Small intestine (tissue), 7 donors: ENCODE results near the gene CYB561D1. TPM values are rescaled to one million over a fixed set of nuclear protein-coding genes. Genes with fewer than 3 reads are reported as not detected.

Experiments used
- DNase-seq, 2 donors: peaks; one replicate each; pipeline versions ENCODE4 v3.0.0 to v3.0.0-alpha.2; 2013
- FAIRE-seq: peaks from 2 replicates; lab custom pipeline; 2012; peaks lifted over from hg19 to GRCh38; lab: Jason Lieb, UNC
- H3K27ac ChIP-seq, 3 donors: one replicate each; pipeline ENCODE4 v1.5.1; 2013; ENCODE audit warnings: low read length in 2 of 3, mild to moderate bottlenecking in 2 of 3, control low read depth in 1 of 3, inconsistent platforms in 1 of 3, low read depth in 1 of 3, moderate library complexity in 1 of 3
- H3K27me3 ChIP-seq, 3 donors: one replicate each; pipeline ENCODE4 v1.6.1; 2013; ENCODE audit warnings: low read length in 3 of 3, inconsistent platforms in 1 of 3; ENCODE audit not compliant: control insufficient read depth in 3 of 3, insufficient read depth in 3 of 3
- H3K36me3 ChIP-seq, 3 donors: one replicate each; pipeline ENCODE4 v1.6.1; 2013; ENCODE audit warnings: low read length in 3 of 3, inconsistent platforms in 1 of 3, low read depth in 1 of 3, mild to moderate bottlenecking in 1 of 3, moderate library complexity in 1 of 3; ENCODE audit not compliant: control insufficient read depth in 3 of 3, insufficient read depth in 2 of 3
- H3K4me1 ChIP-seq, 3 donors: one replicate each; pipeline ENCODE4 v1.6.1; 2013; ENCODE audit warnings: low read length in 2 of 3, inconsistent platforms in 1 of 3, low read depth in 1 of 3, mild to moderate bottlenecking in 1 of 3, moderate library complexity in 1 of 3; ENCODE audit not compliant: control insufficient read depth in 3 of 3, insufficient read depth in 2 of 3
- H3K4me3 ChIP-seq, 3 donors: one replicate each; pipeline ENCODE4 v1.5.1; 2013; ENCODE audit warnings: low read length in 3 of 3, control low read depth in 1 of 3, inconsistent platforms in 1 of 3, low read depth in 1 of 3, mild to moderate bottlenecking in 1 of 3, moderate library complexity in 1 of 3
- H3K9me3 ChIP-seq, 2 donors: one replicate each; pipeline ENCODE4 v1.6.1; 2013; ENCODE audit warnings: low read depth in 1 of 2, low read length in 1 of 2; ENCODE audit not compliant: control insufficient read depth in 2 of 2, insufficient read depth in 1 of 2
- WGBS, 3 donors: extraction: QIAGEN DNeasy Blood & Tissue Kit; methylation state at CpG; one replicate each; pipeline ENCODE4 v1.1.7; 2013; 5-methylcytosine and 5-hydroxymethylcytosine counted together
- polyA plus RNA-seq, 4 donors: library from polyadenylated mRNA; stranded (reverse) in 3 of 4; unstranded in 1 of 4; fragments of 200-250 nt in 3 of 4; fragments of 120-200 nt in 1 of 4; gene quantifications; one replicate each; pipeline versions ENCODE4 v1.2.1 to v1.2.3, GENCODE V29; 2013
- donor health status: healthy with polysubstance abuse.
- donor health status: control.
- donor health status: control.
- donor health status: Bipolar disorder and iron deficiency.
- donor health status: healthy.

CYB561D1 gene
- polyA plus RNA-seq, 4 donors, result 5.1 to 8.6 (median 7.2) TPM

DNA sequence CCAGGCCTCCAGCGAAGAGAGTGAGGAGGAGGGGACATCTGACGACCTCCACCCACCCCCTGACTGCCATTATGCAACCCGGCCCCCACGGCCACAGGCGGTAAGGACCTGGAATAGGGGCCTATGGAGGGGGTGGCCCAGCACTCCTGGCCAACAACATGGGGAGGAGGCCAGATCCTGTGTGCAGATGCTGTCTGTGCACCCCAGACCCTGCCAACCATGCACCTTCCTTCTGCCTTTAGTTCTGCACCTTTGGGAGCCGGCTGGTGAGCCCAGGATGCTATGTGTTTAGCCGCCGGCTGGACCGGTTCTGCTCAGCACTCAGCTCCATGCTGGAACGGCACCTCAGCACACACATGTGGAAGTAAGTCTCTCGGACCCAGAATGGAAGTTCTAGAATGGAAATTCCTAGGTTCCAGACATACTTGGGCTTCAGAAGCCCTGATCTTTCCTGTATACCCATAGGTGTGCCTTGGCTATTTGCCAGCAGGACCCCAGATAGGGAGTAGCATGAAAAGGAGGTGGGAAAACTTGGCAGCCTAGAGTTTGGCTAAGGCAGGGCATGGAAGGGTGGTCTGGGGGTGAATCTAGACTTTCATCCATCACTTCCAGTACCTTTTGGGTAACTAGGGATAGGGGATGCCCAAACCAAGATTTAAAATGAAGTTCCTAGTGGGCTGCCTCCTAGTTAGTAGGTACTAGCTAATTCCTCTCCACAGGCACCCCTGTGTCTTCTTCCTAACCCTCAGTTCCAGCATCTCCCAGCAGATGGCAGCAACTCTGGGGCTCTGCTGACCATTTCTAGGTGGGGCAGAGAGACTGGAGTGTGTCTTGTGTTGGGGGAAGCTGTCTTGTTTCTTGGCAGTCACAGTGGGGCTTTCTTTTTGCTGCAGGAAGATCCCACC lies 3.6 kb upstream of the CYB561D1 start:
- WGBS, 3 donors, result 85 to 90% (median 88%) methylated on average over 10 to 11 of the region's 11 CpGs
- Histone ChIP-seq H3K4me3 (no peak overlapping the region), H3K4me1 (peaks cover 0 to 6% (median 4%) of the 10 kb centered on the region in 3 donors), H3K27me3 (no peaks in the 10 kb centered on the region), H3K36me3 (peaks cover 0 to 58% (median 0%) of the 10 kb centered on the region in 3 donors), H3K27ac (no peak overlapping the region), H3K9me3 (no peaks in the 10 kb centered on the region)
- FAIRE-seq (no peak), DNase-seq (peak; percentile 69 to 74)

DNA sequence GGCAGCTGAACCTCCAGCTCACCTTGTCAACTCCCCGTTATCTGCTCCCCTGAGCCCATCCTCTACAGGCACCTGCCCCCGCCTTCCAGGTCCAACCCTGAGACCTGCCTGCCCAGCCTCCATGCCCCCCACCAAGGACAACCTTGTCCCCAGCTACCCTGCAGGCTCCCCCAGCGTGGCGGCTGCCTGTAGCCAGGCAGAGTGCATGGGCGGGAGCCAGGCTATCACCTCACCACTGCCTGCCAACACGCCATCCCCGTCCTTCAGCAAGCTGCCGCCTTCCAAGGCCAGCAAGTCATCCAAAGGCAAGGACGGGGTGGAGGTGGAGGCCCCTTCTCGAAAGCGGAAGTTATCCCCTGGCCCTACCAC lies 3.0 kb upstream of the CYB561D1 start:
- Histone ChIP-seq H3K27me3 (no peaks in the 10 kb centered on the region), H3K4me3 (no peak overlapping the region), H3K27ac (no peak overlapping the region), H3K9me3 (no peaks in the 10 kb centered on the region), H3K36me3 (peaks cover 0 to 62% (median 0%) of the 10 kb centered on the region in 3 donors), H3K4me1 (peaks cover 0 to 6% (median 4%) of the 10 kb centered on the region in 3 donors)
- WGBS, 3 donors, result 85 to 92% (median 87%) methylated on average over 10 to 11 of the region's 11 CpGs
- FAIRE-seq (no peak), DNase-seq (no peak)

DNA sequence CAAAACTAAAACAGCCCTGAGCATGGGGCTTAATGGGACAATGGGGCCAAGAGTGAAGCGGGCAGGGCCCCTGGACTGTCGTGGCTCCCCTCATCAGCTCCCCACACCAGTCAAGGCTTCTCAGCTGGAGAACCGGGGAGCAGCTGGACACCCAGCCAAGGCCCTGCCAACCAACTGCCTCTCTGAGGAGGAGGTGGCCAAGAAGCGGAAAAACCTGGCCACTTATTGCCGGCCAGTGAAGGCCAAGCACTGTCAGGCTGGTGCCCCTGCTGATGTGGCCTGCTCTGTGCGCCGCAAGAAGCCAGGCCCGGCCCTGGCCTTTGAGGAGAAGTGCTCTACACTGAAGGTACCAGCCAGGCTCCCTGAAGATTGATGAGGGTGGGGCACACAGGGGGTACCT lies 2.5 kb upstream of the CYB561D1 start:
- H3K27me3 ChIP-seq, result no peaks in the 10 kb centered on the region
- no peaks in the 10 kb centered on the region for H3K9me3 ChIP-seq
- no peak overlapping the region for H3K27ac ChIP-seq
- 90 to 98% (median 96%) methylated on average over 8 of the region's 8 CpGs for WGBS, 3 donors
- H3K4me3 ChIP-seq, result no peak overlapping the region
- DNase-seq, result no peak
- H3K36me3 ChIP-seq, result peaks cover 0 to 61% (median 0%) of the 10 kb centered on the region in 3 donors
- peaks cover 0 to 6% (median 4%) of the 10 kb centered on the region in 3 donors for H3K4me1 ChIP-seq
- FAIRE-seq, result no peak

DNA sequence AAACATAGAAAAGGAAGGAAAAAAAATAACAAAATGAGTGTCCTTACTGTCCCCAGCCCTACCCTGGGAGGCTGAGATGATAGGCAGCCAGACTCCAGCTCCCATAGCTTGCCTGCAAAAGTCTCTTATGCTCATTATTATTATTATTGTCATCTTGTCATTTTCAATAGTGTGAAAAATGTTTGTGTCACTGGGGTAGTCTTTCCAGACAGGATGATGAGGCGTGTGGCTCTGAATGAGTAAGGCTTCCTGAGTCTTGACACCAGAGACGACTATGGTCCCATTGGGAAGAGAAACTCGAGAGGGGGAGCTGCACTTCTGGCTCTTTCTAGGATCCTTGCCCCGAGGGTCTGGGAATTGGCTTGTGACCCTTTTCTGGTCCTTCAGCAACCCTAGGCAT lies 1.1 kb upstream of the CYB561D1 start:
- Histone ChIP-seq H3K4me1 (peaks cover 0 to 8% (median 4%) of the 10 kb centered on the region in 3 donors), H3K9me3 (no peaks in the 10 kb centered on the region), H3K36me3 (peaks cover 0 to 59% (median 0%) of the 10 kb centered on the region in 3 donors), H3K27me3 (no peaks in the 10 kb centered on the region), H3K27ac (no peak overlapping the region), H3K4me3 (no peak overlapping the region)
- no peak for DNase-seq
- 70 to 89% (median 83%) methylated on average over 4 of the region's 4 CpGs for WGBS, 3 donors
- no peak for FAIRE-seq

DNA sequence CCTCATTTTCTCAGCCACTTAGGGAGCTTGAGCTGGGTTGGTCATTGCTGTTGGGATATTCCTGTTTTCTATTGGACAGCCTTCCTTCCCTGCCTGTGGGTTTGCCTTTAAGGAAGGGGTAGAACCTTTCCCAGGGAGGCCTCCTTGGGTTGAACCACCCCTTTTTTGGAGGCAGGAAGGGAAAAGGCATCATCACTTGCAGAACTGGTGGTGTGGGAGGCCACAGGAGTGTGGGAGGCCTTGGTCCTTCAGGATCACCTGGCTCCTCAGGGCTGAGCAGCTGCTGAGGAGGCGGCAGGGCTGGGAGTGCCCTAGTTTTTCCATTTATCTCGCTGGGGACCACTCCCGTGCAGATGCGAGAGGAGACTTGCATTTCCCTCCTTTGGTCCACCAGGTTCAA lies 667 bp upstream of the CYB561D1 start:
- no peaks in the 10 kb centered on the region for H3K9me3 ChIP-seq
- H3K4me1 ChIP-seq, result peaks cover 0 to 13% (median 4%) of the 10 kb centered on the region in 3 donors
- H3K27ac ChIP-seq, result no peak overlapping the region
- no peak for FAIRE-seq
- H3K36me3 ChIP-seq, result peaks cover 0 to 58% (median 0%) of the 10 kb centered on the region in 3 donors
- no peaks in the 10 kb centered on the region for H3K27me3 ChIP-seq
- H3K4me3 ChIP-seq, result no peak overlapping the region
- 31 to 59% (median 51%) methylated on average over 4 of the region's 4 CpGs for WGBS, 3 donors
- no peak for DNase-seq

DNA sequence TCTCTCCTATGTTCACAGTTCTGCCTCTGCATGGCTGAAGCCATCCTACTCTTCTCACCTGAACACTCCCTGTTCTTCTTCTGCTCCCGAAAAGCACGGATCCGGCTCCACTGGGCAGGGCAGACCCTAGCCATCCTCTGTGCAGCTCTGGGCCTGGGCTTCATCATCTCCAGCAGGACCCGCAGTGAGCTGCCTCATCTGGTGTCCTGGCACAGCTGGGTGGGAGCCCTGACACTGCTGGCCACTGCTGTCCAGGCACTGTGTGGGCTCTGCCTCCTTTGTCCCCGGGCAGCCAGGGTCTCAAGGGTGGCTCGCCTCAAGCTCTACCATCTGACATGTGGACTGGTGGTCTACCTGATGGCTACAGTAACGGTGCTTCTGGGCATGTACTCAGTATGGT lies 1.8 kb downstream of the CYB561D1 start:
- H3K27me3 ChIP-seq, result no peaks in the 10 kb centered on the region
- H3K27ac ChIP-seq, result no peak overlapping the region
- WGBS, 3 donors, result 92 to 96% (median 95%) methylated on average over 7 of the region's 7 CpGs
- DNase-seq (no peak), FAIRE-seq (no peak)
- H3K4me3 ChIP-seq, result no peak overlapping the region
- no peaks in the 10 kb centered on the region for H3K9me3 ChIP-seq
- peaks cover 0 to 49% (median 0%) of the 10 kb centered on the region in 3 donors for H3K36me3 ChIP-seq
- peaks cover 4 to 26% (median 4%) of the 10 kb centered on the region in 3 donors for H3K4me1 ChIP-seq

DNA sequence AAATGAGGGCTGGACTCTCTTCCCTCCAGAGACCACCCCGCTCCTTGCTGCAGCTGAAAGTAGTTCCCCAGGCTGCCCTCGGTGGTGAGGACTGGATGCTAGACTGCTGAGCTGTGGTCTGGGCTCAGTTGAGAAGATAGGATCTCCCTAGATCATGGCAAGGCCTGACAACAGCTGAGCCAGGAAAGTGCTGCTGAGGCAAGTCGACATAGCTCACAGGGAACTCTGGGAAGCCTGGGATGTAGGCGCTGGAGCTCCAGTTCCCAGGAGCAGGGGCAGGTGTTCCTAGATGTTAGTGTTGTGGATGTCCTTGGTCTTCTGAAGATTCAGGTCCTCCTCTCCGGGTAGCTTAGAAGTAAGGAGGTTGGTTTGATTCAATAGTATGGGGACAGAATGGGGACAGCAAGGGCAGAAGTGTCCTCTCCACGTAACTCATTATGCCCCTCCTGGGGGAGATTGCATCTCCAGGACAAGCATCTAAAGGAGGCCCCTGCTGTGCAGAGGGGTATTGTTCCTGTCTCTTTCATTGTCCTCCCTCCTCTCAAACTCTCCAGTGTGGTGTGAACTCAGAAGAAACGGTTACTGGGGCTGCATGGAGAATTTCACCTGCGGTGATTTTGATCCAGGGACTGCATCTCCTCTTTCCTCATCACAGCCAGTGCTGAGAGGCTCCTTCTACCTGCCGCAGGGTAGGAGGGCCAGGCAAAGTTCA lies 3.7 kb downstream of the CYB561D1 start:
- peaks cover 0 to 47% (median 0%) of the 10 kb centered on the region in 3 donors for H3K36me3 ChIP-seq
- H3K4me3 ChIP-seq, result no peak overlapping the region
- H3K27ac ChIP-seq, result no peak overlapping the region
- WGBS, 3 donors, result 64 to 70% (median 69%) methylated on average over 9 of the region's 9 CpGs
- no peak for FAIRE-seq
- no peaks in the 10 kb centered on the region for H3K9me3 ChIP-seq
- H3K27me3 ChIP-seq, result no peaks in the 10 kb centered on the region
- peaks cover 4 to 26% (median 7%) of the 10 kb centered on the region in 3 donors for H3K4me1 ChIP-seq
- DNase-seq, result peak in 1 of 2 donors; percentile 28

DNA sequence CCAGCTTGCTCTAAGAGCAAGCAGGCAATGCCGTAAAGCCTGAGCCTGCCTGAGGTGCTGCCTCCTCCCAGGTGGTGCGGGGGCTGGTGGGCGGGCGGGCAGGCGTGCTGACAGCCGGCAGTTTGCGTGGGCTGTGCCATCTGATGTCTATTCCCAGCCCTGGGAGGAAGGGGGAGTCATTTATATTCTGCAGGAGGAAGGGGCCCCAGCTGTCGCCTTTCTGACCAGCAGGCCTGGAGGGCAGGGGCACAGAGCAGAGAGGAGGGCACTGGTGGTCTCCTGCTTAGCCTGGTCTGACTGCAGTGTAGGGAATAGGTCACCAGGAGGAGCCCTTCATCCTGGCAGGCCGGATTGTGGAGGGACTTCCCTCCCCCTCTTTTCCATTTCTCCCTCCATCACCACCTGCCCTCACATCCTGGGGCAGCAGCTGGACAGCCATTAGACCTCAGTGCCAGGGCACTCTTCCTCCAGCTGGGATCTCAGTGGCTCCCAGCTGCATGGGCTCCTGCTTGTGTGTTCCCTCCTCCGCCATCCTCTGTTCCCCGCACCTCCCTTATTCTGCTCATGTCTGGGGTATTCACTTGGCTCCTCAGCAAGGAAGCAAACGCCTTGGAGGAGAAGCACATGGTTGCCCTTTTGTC lies 4.4 kb downstream of the CYB561D1 start:
- Histone ChIP-seq H3K4me1 (peaks cover 4 to 26% (median 7%) of the 10 kb centered on the region in 3 donors), H3K9me3 (no peaks in the 10 kb centered on the region), H3K36me3 (peaks cover 0 to 47% (median 0%) of the 10 kb centered on the region in 3 donors), H3K27ac (no peak overlapping the region), H3K4me3 (no peak overlapping the region), H3K27me3 (no peaks in the 10 kb centered on the region)
- FAIRE-seq, result no peak
- peak; percentile 29 to 32 for DNase-seq
- 71 to 77% (median 74%) methylated on average over 12 of the region's 12 CpGs for WGBS, 3 donors
